Activated CD4-positive, alpha-beta T cell treated with anti-CD3 and anti-CD28 coated beads for 1 hour (primary cell): ENCODE data around the gene GABRR2.

Experiments
- DNase-seq: peaks from one replicate; pipeline ENCODE4 v3.0.0-alpha.2; 2020

Gene GABRR2

GRCh38 chr6:89290401-89291155 is 24.5 kb downstream of the GABRR2 start:
- DNase-seq, result no peak

DNA sequence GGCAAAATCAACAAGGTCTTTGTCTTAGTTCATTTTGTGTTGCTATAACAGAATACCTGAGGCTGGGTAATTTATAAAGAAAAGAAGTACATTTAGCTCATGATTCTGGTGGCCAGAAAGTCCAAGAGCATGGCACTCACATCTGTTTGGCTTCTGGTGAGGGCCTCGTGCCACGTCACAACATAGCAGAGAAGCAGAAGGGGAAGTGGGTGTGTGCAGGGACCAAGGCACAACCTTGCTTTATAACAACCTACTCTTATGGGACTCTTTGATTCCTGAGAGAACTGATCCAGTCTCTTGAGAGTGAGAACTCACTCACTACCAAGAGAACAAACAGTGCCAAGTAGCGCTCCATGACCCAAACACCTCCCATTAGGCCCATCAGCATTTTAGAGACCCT is 25.4 kb downstream of the GABRR2 start:
- DNase-seq, result no peak

- no peak for DNase-seq
These were observed 27.6 kb downstream of the GABRR2 start for GRCh38 chr6:89287351-89288028.

DNA sequence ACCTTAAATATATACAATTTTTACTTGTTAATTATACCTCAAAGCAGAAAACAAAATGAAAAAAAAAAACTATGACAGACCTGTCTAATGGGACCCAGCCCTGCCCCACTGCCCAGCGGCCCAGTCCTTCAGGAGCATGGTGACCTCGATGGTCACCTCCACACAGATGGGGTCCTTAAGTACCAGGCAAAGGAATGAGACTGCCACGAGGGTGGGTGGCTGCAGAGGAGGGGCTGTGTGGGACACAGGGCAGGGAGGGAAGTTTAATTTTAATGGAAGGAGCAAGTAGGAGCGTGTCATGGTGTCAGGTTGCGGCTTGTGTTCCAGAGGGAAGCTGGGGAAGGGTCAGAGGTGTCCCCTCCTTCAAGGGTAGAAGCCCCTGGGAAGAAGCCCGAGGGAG is 28.6 kb downstream of the GABRR2 start:
- DNase-seq, result no peak

- DNase-seq, result no peak
These were observed 29.9 kb downstream of the GABRR2 start for GRCh38 chr6:89284963-89285735.

- DNase-seq, result no peak
These were observed 31.0 kb downstream of the GABRR2 start for GRCh38 chr6:89284081-89284480.

GRCh38 chr6:89282749-89283148 is 32.4 kb downstream of the GABRR2 start:
- no peak for DNase-seq

- no peak for DNase-seq
These were observed 33.3 kb downstream of the GABRR2 start for GRCh38 chr6:89281779-89282246.

DNA sequence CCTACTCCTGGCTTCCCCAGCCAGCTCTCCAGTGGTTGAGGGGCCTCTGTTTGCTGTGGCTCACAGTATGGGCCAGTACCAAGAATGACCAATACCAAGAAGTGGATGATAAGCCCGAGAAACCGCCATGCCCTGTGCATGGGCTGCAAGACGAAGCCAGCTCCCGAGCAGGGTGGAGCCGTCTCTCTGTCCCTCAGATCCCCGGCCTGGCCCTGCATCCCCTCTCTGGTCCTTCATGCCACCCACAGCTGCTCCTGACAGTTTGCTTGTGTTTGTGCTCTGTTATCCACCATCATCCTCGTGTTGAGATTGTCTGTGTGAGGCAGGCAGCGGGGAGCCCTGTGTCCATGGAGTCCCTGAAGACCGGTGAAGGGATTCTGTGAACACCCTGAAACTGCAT is 36.1 kb downstream of the GABRR2 start:
- DNase-seq, result no peak

GRCh38 chr6:89275900-89276299 is 39.2 kb downstream of the GABRR2 start:
- no peak for DNase-seq

DNA sequence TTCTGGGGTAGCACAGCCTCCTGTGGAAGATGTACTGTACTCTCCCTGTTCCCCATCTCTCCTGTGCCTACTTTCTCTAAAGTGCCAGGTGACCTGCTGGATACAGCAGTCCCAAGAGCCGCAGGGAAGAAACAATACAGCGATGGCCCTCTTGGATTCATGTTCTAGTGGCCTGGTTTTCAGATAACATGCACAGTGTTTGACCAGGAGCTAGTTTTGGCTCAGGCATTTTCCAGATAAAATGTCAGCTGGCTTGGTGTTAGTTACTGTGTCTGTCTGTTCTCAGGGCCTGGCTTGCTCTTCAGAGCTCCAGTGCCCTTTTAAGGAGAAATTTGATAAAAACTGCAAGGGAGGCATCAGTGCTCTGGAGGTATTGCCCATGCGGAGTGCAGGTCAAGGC is 41.3 kb downstream of the GABRR2 start:
- no peak for DNase-seq

DNA sequence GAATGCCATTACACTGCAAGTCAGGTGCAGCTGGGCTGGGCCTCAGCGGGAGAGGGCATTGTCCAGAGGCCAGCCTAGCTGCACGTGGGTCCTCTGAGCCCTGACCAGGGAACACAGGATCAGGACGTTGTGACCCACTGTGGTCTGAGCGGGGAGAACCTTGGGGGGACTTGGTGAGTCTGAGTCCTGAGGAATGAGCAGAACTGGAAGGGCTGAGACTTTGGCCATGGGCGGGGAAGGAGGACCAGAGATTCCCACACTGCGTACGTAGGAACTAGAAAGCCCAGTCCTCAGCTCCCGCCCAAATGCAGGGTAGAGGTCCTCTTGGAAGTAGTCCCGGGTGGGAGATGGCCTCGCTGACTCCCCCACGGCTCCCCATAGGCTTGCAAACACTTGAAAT is 42.5 kb downstream of the GABRR2 start:
- no peak for DNase-seq

DNA sequence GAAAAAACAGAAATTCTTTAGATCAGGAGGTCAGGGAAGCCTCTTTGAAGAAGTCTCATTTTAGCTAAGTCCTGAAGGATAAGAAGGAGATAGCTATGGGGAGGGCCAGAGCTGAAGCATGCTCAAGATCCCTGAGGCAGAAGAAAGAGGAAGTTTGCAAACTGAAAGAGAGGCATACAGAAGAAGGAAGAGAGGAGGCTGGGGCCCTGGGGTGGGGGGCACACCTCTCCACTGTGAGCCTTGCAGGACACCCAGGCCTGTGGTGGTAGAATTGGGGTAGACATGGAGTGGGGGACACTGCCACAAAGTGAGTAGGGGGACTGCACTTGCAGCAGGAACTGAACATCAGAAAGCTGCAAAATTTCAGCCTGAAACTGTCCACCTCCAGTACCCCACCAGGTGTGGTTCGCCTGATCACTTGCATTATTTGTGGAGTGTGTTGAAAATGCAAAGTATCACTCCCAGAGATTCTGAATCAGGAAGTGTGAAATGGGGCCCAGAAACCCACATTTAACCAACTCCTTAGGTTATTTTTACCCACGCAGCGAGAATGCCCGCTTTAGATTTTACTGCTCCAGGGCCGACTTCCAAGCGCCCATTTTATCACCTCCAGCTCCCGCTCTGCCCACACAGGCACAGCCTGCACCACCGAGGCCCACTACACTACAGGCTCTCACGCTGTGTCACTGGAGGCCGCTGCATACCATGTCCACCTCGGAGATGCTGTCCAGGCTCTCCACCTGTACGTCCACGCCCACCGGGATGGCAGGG is 44.0 kb downstream of the GABRR2 start:
- DNase-seq, result no peak

- DNase-seq, result no peak
These were observed 45.1 kb downstream of the GABRR2 start for GRCh38 chr6:89269981-89270380.

- no peak for DNase-seq
These were observed 45.8 kb downstream of the GABRR2 start for GRCh38 chr6:89269252-89269651.

- DNase-seq, result no peak
These were observed 46.3 kb downstream of the GABRR2 start for GRCh38 chr6:89268776-89269175.

DNA sequence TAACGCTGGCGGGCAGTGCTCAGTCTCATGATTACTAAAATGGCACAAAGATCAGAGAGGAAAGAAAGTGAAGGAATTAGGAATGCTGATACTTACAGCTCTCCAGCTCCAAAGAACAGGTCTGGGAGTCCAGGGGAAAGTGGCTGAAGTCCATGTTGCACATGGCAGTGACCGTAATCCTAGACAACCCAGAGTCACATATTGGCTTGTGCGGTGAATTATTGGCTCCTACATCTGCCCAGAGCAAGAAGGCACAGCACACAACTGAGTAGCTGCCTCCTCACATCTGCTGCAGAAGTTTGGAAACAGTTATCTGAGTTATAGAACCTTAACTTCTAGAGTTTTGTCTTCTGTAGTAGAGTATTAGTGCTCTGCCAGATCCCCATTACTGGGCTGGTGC is 47.2 kb downstream of the GABRR2 start:
- no peak for DNase-seq

DNA sequence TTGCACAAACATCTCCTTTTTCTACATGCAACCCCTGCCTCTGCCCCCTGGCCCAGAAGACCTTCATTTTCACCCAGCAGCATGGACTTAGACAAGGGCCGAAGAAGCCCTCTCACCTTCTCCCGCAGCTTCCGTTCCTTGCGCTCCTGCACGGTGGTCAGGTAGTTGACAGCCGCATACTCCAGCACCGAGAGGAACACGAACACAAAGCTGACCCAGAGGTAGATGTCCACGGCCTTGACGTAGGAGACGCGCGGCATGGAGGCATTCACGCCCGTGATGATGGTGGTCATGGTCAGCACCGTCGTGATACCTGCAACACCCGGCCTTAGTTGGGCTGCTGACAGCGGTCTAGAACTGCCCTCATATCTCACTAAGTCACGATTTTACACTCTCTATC is 50.8 kb downstream of the GABRR2 start:
- DNase-seq, result no peak

DNA sequence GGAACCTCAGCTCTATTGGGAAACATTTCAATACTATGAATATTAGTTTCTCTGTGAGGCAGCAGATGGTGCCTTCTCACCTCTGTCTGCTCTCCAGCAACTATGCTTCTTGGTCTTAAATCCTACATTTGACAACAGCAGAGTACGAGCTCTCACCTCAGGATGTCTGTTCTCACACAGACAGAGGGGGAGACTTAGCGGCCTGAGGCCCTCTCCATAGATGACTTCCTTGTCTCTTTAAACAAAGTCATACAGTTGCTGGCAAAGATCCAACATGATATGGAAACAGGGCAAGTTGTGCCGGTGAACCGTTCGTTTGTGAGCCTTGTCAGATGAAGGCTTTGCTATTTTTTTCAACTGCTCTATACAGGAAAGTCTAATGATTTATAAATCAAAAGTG is 54.3 kb downstream of the GABRR2 start:
- DNase-seq, result no peak

GRCh38 chr6:89260310-89260709 is 54.8 kb downstream of the GABRR2 start:
- no peak for DNase-seq

DNA sequence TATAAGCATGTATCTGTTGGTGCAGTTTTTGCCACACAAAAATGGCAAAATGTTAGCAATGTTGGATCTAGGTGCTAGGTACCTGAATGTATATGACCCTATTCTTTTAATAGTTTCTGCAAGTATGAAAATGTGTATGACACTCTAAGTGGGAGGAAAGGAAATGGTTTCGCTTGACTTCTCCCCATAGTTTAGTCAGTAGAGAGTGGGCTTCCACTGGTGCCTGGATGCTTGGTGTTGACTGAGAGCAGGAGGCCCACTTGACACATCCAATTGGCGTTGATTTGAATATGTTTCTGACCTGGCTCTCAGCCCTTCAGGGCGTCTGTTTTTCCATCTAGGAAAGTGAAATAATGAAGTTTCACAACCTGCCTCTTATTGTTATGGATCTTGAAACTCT is 56.2 kb downstream of the GABRR2 start:
- no peak for DNase-seq

DNA sequence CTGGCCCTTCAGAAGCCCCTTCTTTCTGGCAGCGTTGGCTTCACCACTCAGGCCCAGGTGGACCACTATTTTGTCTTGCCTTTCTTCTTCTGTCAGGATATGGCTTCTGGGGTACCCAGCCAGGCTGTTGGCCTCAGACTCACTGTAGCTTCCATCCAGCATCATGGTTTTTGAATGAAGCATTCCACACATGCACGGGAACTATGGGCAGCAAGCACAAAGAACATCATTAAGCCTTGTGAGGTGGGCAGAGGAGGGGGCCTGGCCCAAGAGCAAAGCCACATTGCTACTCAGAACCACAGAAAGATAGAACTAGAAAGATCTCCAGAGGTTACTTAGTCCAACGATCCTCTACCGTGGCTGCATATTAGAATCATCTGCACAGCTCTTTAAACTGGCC is 57.3 kb downstream of the GABRR2 start:
- DNase-seq, result no peak

- no peak for DNase-seq
These were observed 57.8 kb downstream of the GABRR2 start for GRCh38 chr6:89257346-89257745.
